RCC 7860 (cell line): Measurements from ENCODE around the gene HDAC4.

Source experiments
- DNase-seq: peaks from one replicate; pipeline ENCODE4 v3.0.0-alpha.2; 2015; ENCODE audit warnings: low spot score
- FAIRE-seq: peaks from 2 replicates; lab custom pipeline; 2012; peaks lifted over from hg19 to GRCh38; lab: Jason Lieb, UNC

HDAC4 gene

DNA sequence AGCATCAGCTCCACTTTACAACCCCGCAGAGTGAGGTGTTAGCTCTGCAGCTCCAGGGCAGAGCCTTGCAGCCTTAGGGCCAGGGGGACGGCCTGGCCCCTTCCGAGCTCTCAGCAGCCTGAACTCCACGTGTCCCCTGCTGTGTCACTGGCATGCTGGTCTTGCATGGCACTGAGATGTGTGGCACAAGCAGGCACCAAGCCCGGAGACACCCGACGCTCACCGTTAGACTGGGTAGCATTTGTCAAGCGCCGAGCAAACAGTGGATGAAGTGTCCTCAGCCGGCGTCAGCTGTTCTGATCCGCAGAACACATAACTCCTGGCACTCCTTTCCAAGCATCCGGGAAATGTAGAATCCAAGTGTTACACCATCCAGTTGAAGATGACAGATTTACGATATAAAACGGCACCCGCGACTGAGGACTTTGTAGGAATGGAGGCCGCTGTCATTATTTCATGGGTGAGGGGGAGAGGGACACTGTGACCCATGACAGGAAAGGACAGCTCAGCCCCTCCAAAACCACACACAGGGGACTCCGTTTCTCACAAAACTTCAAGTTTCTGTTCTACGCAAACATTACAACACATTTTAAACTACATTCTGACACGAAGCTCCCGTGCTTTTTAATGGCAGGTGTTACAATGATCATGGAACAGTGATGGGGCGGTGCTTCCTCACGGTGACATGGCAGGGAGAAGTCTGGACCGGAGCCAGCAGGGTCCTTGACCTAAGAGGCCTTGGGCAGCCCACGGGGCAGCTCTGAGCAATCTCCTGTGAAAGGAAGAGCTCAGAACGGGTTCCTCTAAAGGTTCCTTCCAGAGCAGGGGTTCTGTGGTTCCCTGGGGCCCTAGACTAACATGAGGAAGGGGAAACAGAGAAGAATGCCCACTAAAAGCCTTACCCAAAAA is 89.4 kb downstream of the HDAC4 start:
- FAIRE-seq, result no peak
- DNase-seq, result no peak

DNA sequence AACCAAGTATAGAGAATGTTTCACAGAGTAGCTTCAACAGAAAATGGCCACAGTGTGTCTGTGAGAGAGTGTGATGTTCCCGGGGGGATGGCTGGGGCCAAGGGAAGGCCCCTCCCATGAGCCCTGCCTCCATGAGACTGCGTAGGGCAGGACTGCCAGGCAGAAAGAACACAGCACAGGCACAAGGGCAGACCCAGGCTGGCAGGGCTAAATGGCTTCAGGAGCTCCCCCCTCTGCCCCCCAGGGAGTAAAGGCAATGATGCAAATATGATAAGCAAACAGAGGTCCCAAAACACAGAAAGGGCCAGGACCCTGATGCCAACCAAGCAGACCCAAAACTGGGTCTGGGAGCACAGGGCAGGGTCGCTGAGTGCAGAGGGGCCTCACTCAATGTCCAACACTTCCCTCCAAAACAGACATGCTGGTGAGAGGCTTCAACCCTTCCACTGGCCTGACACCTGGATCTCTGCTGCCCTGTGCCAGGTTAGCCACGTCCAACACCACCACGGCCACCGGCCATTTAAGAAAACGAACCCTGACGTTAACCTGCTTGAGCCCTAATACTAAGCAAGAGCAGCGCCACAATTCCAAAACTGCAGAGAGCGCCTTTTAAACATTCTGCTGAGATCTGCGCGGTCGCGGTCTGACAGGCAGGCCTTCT is 90.3 kb downstream of the HDAC4 start:
- DNase-seq (no peak), FAIRE-seq (no peak)

DNA sequence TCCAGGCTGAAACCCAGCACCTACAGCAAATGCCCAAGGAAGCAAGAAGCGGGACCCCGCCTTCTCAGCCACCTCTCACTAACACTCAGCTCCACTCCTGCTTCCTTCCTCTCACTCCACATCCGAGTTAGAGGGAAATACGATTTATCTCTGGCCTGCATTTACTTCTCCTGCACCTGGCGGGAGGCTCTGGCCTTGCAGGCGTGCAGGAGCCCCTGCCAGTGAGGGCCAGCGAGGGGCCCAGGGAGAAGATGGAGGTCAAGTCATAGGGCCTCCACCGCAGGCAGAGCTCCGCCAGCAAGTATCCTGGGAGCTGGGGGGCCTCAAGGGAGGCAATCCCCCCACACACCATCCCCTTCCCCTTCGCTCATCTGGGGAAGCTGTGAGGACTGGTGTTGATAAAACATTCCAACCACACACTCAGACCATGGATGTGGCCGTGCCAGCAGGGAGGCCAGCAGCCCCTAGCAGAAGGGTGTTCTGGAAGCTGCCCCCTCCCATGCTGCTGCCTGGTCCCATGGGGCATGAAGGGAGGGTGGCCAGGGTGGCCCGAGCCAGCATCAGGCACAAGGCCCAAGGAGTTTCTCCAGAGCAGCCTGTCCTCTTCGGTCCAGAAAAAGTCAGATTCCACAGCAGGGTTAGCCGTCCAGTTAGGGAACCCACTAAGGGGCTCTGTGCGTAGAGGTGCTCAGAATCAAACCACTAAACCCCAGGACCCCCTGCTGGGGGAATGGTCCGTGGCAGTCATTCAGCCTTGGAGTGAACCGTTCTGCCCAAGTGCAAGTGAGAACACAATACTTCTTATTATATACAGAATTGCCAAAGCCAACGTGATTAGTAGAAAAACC is 91.2 kb downstream of the HDAC4 start:
- no peak for DNase-seq
- FAIRE-seq, result no peak

DNA sequence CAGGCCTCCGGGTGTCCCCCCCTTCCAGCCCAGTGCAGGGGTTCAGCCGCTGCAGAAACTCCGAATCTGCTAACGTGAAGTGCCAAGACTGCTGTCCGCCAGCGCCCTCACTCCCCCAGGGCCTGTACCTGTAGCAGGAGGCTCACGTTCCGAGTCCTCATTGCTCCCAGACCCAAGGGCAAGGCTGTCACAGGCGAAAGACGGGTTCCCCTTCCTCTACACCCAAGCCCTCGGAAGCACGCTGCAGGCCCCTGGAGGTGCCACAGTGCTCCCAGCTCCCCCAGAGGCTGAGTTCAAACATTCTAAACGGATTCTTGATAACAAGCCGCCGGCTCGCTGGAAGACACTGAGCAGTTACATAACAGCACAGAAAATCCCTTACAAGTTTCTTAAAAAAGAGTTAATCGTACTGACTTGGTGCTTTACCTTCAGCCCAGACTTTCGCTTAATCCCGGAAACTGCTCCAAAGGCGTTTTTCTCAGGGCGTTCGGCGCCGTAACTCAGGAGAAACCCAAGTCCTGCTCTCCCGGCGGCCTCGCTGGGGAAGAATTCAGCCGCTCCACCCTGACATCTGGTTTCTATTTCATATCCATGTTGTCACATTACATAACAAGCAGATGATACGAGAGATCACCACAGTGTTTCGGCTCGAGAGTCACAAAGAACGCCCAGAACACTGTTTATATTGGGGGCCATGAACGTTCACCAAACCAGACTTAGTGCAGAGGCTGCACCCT is 92.0 kb downstream of the HDAC4 start:
- DNase-seq, result no peak
- FAIRE-seq, result no peak

DNA sequence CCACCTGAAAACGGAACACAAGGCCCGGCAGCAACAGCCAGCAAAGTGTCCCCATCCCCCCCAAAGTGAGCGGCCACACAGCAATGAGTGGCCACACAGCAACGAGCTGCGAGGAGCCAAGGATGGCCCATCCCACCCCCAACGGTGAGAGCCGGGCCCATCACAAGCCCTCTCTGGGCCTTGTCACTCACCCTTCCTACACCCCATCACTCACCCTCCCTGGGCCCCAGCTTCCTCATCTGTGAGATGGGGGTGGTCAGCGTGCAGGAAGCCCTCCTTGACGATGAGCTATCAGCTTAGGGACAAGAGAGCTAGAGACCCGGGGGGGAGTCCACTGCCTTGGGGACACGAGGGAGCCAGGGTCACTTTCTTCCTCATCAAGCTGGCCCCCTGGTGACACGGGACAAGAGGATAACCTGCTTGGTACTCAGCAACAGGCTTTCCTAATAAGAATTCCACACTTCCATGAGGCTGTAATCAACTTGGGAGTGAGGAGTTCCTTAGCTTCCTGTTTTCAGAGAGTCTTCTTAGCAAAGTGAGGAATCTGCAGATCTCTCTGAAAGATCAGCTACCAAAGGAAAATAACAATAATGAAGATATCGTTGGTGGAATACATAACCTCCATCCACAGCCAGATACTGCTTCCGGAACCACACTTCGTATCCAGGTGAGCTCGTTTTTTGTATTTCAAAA is 92.8 kb downstream of the HDAC4 start:
- no peak for DNase-seq
- no peak for FAIRE-seq

DNA sequence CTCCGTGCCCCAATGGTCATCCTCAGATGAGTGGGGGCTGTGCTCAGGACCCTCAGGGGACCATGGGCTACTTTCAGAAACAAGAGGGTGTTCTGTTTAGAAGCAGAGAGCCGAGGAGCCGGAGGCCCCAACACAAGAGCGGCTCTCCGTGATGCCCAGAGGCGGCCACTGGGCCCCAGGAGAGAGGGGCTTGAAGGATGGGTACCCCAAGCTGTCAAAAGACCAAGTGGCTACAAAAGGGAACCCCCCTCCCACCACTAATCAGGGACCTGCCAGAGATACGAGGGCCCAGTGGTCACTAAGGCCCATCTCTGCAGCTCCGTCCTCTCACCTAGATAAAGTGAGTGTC is 93.6 kb downstream of the HDAC4 start:
- no peak for FAIRE-seq

DNA sequence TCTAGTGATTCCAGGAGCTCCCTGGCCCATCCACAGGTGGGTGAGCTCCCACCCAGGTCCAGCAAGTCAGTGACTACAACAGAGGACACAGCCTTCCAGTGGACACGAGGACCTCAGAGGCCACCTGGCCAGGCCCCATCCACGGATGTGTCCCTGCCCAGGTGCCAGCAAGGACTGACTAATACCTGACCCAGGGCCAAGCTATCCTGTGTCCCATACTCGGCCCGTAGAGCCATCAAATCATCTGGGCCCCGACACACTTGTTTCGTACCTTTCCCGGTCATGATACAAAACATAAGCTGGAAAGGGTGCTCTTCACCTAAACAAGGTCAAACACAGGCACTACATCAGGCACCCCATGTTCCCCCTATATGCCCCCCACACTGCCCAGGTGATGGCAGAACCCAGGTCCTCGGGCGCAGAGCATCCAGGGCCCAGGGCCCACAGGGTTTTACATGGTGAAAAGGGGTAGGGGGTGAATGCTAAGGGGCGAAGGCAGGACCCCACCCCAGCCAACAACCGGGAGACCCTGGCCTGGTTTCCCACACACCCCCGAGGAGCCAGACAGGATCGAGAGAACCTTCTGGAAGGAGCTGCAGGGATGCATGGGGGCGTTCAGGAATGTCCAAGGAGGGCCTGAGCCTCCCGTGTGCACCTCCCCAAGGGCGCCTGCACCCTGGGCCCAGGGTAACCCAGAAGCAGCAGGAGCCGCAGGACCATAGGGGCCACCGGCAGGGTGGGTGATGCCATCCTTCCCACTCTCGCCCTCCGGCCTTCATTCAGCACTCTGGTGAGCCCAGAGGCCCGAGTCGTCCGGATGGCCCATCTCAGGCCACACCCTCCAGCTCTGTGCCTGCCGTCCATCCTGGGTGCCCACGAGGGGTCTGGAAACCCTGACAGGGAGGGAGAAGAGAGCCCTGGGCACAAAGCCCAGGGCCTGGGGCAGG is 94.3 kb downstream of the HDAC4 start:
- DNase-seq, result no peak
- no peak for FAIRE-seq

More for the DNA sequence above, 93.6 kb downstream of the HDAC4 start:
- no peak for DNase-seq

DNA sequence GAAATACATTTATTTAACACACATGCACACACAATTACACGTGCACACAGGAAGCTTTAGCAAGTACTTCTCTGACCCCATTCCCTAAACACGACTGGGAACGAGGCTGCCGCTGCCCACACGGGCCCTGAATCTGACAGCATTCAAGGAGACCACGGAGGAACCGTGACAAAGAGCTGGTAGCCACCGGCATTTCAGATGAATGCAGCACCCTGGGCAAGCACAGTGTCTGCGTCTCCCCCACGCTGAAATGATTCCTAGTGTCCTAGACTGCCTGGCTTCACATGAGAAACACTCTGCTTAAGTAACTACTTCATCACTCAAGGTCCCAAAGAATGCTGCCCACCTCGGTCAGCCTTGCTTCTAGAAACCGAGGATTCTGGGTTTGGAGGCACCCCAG is 95.0 kb downstream of the HDAC4 start:
- FAIRE-seq, result no peak

DNA sequence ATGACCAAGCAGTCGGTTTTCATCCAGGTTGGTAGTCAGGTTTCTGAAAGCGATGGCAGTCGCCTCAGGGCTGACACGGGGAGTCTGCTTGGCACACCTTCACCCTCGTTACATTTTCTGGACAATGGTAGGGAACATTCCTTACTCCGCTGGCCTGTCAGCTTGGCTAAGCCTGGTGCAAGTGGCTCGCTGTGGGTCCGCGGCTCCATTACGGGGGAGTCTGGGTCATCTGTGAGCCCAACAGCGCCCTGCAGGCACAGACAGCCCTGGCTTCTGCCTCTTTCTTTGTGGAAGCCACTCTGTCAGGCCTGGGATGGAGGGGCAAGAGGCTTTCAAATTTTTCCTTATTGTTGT is 95.6 kb downstream of the HDAC4 start:
- no peak for DNase-seq
- no peak for FAIRE-seq

More for the DNA sequence above, 95.0 kb downstream of the HDAC4 start:
- no peak for DNase-seq

DNA sequence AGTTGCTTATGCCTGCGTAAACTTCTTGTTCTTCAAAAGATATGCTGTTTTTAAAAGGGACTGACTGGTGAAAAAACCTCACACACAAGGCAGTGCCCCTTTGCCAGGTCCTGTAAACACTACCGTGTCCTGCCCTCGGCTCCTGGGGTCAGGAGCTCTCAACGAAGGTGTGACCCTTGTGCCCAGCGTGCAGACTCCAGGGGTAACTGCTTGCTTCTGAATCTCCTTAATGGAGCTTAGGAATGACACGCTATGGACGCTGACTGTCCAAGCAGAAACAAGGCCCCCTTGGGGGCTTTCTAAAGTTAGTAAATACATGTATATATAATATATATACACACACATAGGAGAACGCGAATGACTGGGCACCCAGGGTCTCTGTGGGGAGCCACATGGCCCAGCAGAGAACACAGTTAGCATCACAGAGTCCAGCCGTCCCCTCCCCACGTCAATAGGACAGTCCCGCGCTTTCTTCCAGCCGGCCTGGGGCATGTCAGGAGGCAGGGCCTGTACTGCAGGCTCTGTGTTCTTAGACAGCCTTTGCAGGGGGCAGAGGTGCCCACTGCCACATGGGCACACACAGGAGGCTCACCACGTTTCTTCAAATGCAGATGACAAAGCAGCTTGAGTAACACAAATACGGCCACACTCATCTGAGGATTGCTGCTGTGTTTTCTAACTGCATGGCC is 96.1 kb downstream of the HDAC4 start:
- FAIRE-seq, result no peak
- DNase-seq, result no peak

DNA sequence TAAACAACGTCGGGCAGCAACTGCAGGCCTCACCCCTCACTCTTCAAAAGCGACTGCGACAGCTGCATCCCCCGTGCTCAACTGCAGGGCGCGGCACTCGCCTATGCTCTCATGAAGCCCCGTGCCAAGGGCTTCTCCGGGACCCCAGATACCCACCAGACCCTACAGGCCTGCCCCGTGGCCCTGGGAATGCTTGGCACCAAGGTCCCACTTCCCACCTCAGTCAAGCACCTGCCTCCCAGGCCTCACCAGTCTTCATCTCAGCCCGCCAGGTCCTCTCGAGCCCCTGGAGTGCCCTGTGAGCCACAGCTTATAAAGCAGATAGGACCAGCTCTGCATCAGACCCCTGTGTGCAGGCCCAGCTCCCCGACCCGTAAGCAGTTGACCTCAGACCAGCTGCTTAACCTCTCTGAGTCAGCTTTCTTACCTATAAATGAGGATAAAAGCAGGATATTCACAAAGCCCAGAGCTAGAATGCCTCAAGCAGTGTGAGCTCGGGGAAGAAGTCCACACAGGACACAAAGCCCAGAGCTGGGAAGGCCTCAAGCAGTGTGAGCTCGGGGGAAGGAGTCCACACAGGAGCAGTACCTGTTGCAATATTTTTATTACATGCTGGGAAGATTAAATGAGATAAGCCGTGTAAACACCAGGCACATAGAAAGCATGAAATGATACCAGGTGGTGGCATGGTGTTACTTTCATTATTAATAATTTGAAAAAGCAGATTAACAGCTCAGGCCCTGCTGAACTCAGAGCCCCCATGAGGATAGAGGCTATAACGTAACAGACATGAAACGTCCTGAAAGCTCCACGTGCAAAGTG is 96.9 kb downstream of the HDAC4 start:
- no peak for DNase-seq
- FAIRE-seq, result no peak

DNA sequence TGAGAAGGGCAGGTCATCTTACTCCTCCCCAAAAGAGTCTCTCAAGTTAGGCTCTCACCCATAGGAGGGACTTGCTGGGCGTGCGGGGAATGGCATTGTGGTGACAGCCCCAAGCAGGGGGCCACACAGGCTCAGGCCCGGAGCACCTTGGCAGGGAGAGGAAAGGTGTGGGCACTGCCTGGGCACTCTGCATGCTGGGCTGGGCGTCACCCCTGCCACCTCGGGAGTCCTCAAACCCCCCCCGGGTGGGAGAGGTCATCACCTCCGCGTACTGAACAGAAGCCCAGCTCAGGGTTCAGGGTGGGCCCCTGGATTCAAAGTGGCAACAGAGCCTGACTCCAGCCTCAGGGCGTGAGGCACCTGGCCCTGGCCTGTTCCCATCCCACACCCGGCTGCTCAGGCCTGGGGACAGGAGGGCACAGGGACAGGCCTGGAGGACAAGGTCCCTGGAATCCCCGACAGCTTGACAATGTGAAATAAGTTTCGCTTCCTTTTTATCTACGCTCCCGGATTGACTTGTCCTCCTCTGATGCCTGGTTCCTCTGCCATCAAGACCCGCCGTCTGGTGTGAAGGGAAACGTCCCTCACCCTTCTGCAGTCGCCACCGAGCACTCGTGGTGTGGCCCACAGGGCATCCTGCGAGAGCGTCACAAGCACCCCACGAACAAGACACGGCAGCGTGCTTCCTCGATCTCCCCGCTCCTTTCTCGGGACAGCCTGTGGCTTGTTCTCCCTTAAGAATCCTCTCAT is 97.8 kb downstream of the HDAC4 start:
- FAIRE-seq, result no peak
- no peak for DNase-seq

DNA sequence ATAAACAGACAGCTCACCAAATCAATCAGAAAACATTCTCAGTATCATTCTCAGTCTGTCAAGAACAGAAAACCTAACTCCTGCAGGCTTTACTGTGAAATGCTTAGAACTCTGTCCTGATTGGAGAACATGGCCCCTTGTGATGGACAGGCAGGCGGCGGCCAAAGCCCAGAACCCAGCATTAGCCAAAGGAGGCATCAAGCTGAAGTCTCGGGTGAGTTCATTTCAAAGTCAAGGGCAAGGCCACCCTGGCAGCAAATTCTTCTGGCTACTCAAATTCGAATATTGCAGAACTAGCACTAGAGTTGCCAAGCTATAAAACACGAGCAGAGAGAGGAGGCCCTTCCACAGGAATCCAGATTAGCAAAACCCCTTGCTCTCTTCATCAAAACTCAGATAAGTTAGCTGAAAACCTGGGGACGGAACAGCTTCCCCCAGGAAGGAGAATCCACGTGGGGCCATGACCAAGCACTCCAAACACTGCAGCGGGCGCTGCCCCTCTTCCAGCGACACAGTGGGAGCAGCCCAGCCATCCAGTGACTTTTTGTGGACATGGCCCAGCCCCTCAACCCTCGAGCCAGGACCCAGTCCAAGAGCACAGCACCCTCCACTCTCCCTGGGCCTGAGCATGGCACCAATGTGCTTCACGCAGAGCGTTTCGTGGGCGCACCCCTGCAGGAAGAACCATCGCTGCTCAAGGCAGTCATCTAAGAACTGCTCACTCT is 98.6 kb downstream of the HDAC4 start:
- DNase-seq (no peak), FAIRE-seq (no peak)

DNA sequence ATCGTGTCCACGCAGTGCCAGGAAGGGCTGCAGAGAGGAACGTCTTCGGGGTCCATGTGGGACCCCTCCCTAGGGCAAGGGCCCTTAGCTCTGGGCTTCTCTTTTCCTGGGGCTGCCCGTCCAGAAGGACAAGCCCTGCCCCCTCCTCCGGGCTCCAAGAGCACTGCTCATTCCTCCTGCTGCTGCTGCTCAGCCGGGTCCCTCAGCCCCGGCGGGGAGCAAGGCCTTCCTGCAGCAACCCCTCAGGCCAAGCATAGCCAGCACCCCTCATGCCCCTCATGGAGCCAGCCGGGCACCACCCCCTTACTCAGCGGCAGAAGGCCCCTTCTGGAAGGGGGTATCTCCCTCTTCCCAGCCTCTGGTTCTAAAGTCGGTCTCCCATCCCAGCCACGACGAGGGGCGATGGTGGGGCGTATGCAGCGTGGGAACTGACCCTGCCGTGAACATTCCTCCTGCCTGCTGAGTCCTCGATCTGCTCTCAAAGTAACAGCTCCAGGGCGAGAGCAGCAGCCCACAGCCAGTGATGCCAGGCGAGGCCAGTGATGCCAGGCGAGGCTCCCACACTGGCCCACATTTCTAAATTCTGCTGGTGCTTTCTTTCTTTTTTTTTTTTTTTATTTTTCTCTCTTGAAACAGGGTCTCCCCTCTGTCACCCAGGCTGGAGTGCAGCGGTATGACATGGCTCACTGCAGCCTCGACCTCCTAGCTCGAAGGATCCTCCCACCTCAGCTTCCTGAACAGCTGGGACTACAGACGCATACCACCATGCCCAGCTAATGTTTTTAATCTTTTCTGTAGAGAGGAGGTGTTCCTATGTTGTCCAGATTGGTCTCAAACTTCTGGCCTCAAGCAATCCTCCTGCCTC is 99.7 kb downstream of the HDAC4 start:
- FAIRE-seq (no peak), DNase-seq (no peak)

DNA sequence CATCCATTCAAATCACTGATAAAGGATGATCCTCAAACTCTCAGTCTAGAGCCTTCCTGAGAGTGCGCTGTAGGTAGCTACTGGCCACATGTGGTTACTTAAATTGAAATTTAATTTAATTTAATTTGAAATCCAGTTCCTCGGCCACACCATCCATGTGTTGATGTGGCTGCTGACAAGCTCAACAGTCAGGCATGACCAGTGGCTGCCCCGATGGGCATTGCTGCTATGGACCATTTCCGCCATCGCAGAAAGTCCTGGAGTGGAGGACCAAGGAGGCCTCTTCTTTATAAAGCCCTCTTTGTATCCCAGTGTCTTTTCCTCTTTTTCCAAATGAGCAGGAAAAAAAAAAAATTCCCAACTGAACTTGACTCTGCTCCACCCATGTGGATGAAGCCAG is 100.6 kb downstream of the HDAC4 start:
- no peak for DNase-seq
- FAIRE-seq, result no peak
